K562 (cell line): ENCODE results near the gene SAMM50. TPM values are rescaled to one million over a fixed set of nuclear protein-coding genes. Genes with fewer than 3 reads are reported as not detected.
A peak's percentile ranks its signal among the peaks of the same experiment; 100 is the strongest.

Source experiments
- ATAC-seq: fragments of 200-7000 bp; cut with Tn5 transposase; 3 replicates; pipeline ENCODE4 v1.9.1; 2020; ENCODE audit warnings: moderate library complexity
- BruUV-seq: library from RNA; stranded (reverse); fragments of 400-500 nt; replicated peaks from 2 replicates; lab custom pipeline; 2021; lab: Mats Ljungman, UMichigan
- CTCF ChIA-PET: fragments of 300-600 bp; formaldehyde crosslinking; extraction: SDS; loops from one replicate; lab custom pipeline; 2021; ENCODE audit warnings: low intra/inter-chr PET ratio; lab: Yijun Ruan, JAX
- POLR2A ChIA-PET: fragments of 300-600, 350-650 bp; sonication (Branson Sonifier 250); formaldehyde crosslinking; extraction: SDS; loops from one replicate; lab custom pipeline; 2021; ENCODE audit warnings: antibody characterized with exemption, inconsistent platforms; lab: Yijun Ruan, JAX
- DNase-seq, 4 experiments: peaks; one replicate each; pipeline versions ENCODE4 v3.0.0 to v3.0.0-alpha.2; 2011 to 2018; ENCODE audit warnings: low spot score in 3 of 4, mixed read lengths in 3 of 4; ENCODE audit errors: extremely low read depth in 1 of 4
- FAIRE-seq: peaks from 2 replicates; lab custom pipeline; 2011; peaks lifted over from hg19 to GRCh38; lab: Jason Lieb, UNC
- H2AFZ ChIP-seq: 2 replicates; pipeline ENCODE4 v1.6.0; 2011; ENCODE audit warnings: low read depth, low read length, control low read depth, inconsistent platforms
- H3K27ac ChIP-seq: fragments of 200-600 bp; 3 replicates; pipeline ENCODE4 v1.8.0; 2011; ENCODE audit warnings: low read depth, mild to moderate bottlenecking, control low read depth, inconsistent platforms, low read length, moderate library complexity, mixed read lengths; ENCODE audit errors: extremely low read depth
- H3K27me3 ChIP-seq, 2 experiments: fragments of 300-600 bp in 1 of 2; 2 replicates in 1 of 2; 3 replicates in 1 of 2; pipeline versions ENCODE4 v1.6.0 to v1.8.0; 2011; ENCODE audit warnings: inconsistent platforms in 2 of 2, low read length in 2 of 2, mild to moderate bottlenecking in 1 of 2, mixed read lengths in 1 of 2, moderate library complexity in 1 of 2; ENCODE audit not compliant: control insufficient read depth in 2 of 2, insufficient read depth in 2 of 2
- H3K36me3 ChIP-seq: fragments of 300-600 bp; 3 replicates; pipeline ENCODE4 v1.8.0; 2011; ENCODE audit warnings: mild to moderate bottlenecking, low read length, inconsistent platforms; ENCODE audit not compliant: control insufficient read depth, insufficient read depth
- H3K4me1 ChIP-seq, 2 experiments: fragments of 200-600 bp in 1 of 2; replicated peaks in 1 of 2; 2 replicates in 1 of 2; 3 replicates in 1 of 2; pipeline versions ENCODE4 v1.5.1 to v1.8.0; 2011; ENCODE audit warnings: inconsistent platforms in 2 of 2, low read length in 2 of 2, mild to moderate bottlenecking in 1 of 2, mixed read lengths in 1 of 2, moderate library complexity in 1 of 2; ENCODE audit not compliant: control insufficient read depth in 2 of 2, insufficient read depth in 2 of 2
- H3K4me2 ChIP-seq: 2 replicates; pipeline ENCODE4 v1.6.1; 2011; ENCODE audit warnings: low read length, control low read depth, inconsistent platforms, mixed read lengths; ENCODE audit not compliant: insufficient read depth
- H3K4me3 ChIP-seq: fragments of 200-600 bp; sonication (generic), shearing (Covaris generic); 2 replicates; pipeline ENCODE4 v1.5.1; 2016; ENCODE audit warnings: control low read depth, inconsistent platforms
- H3K79me2 ChIP-seq: fragments of 200-600 bp; 3 replicates; pipeline ENCODE4 v1.8.0; 2011; ENCODE audit warnings: low read length, inconsistent platforms; ENCODE audit not compliant: control insufficient read depth, insufficient read depth
- H3K9ac ChIP-seq, 2 experiments: 2 replicates each; pipeline versions ENCODE4 v1.6.0 to v1.6.1; 2011; ENCODE audit warnings: low read depth in 2 of 2, low read length in 2 of 2, control low read depth in 1 of 2, inconsistent platforms in 1 of 2, mild to moderate bottlenecking in 1 of 2, mixed read lengths in 1 of 2; ENCODE audit not compliant: insufficient read depth in 1 of 2
- H3K9me1 ChIP-seq: one replicate; pipeline ENCODE4 v1.6.0; 2011; ENCODE audit warnings: inconsistent platforms, mild to moderate bottlenecking, low read length, moderate library complexity; ENCODE audit not compliant: control insufficient read depth, insufficient read depth
- H3K9me3 ChIP-seq: replicated peaks from 2 replicates; pipeline ENCODE4 v1.5.1; 2011; ENCODE audit warnings: low read depth, low read length, inconsistent platforms; ENCODE audit not compliant: control insufficient read depth, insufficient read depth
- H4K20me1 ChIP-seq: replicated peaks from 2 replicates; pipeline ENCODE4 v1.6.1; 2011; ENCODE audit warnings: low read length, inconsistent platforms, mixed read lengths; ENCODE audit not compliant: control insufficient read depth, insufficient read depth
- ATF1 ChIP-seq, 2 experiments: fragments of 450-650 bp in 1 of 2; IDR thresholded peaks; 2 replicates each; pipeline ENCODE4 v1.6.1; 2016; ENCODE audit warnings: missing compliant biosample characterization in 1 of 2, missing genetic modification characterization in 1 of 2
- CCNT2 ChIP-seq: IDR thresholded peaks from 2 replicates; pipeline ENCODE4 v1.6.1; 2011; ENCODE audit warnings: borderline replicate concordance, low read depth, mild to moderate bottlenecking, moderate library complexity, mixed read lengths, low read length; ENCODE audit not compliant: insufficient read length; ENCODE audit errors: extremely low read depth
- CEBPB ChIP-seq: fragments of 450-650 bp; IDR thresholded peaks from 2 replicates; pipeline ENCODE4 v1.6.1; 2016; ENCODE audit warnings: missing genetic modification characterization, missing compliant biosample characterization
- CREM ChIP-seq: IDR thresholded peaks from 2 replicates; pipeline ENCODE4 v1.6.1; 2014; ENCODE audit warnings: antibody characterized with exemption, low read depth
- CXXC5 ChIP-seq: fragments of 250-450 bp; sonication (Bioruptor Pico); IDR thresholded peaks from 2 replicates; pipeline ENCODE4 v1.8.0; 2022; ENCODE audit warnings: inconsistent platforms, mild to moderate bottlenecking, moderate library complexity
- GABPB1 ChIP-seq: sonication (generic); formaldehyde crosslinking; IDR thresholded peaks from 2 replicates; pipeline ENCODE4 v1.8.0; 2022; ENCODE audit warnings: mild to moderate bottlenecking, missing genetic modification reagents
- KDM2B ChIP-seq: fragments of 250-450 bp; sonication (Bioruptor Pico); IDR thresholded peaks from 2 replicates; pipeline ENCODE4 v1.8.0; 2021; ENCODE audit warnings: mild to moderate bottlenecking, moderate library complexity
- KLF16 ChIP-seq: IDR thresholded peaks from 2 replicates; pipeline ENCODE4 v1.6.1; 2016; ENCODE audit warnings: antibody characterized with exemption
- L3MBTL2 ChIP-seq: fragments of 450-650 bp; IDR thresholded peaks from 2 replicates; pipeline ENCODE4 v1.6.1; 2016; ENCODE audit warnings: mild to moderate bottlenecking, moderate library complexity
- MTA3 ChIP-seq: fragments of 450-650 bp; formaldehyde crosslinking; IDR thresholded peaks from 2 replicates; pipeline ENCODE4 v1.6.1; 2017; ENCODE audit warnings: mild to moderate bottlenecking, borderline replicate concordance
- NCOA6 ChIP-seq: fragments of 450-650 bp; IDR thresholded peaks from 2 replicates; pipeline ENCODE4 v1.6.1; 2017; ENCODE audit warnings: mild to moderate bottlenecking
- SMARCC2 ChIP-seq: fragments of 450-650 bp; IDR thresholded peaks from 2 replicates; pipeline ENCODE4 v1.6.1; 2017; ENCODE audit warnings: antibody characterized with exemption, moderate library complexity, mild to moderate bottlenecking, low read depth
- TRIM24 ChIP-seq, 2 experiments: fragments of 450-650 bp; IDR thresholded peaks; 2 replicates each; pipeline ENCODE4 v1.6.1; 2016
- WGBS: fragments of 100-300 bp; shearing (Covaris generic); methylation state at CpG from one replicate; pipeline ENCODE4 v1.1.6; 2016; ENCODE audit warnings: low coverage, mixed read lengths; ENCODE audit not compliant: insufficient coverage; ENCODE audit errors: missing lambda C conversion rate; 5-methylcytosine and 5-hydroxymethylcytosine counted together
- in situ Hi-C: fragments of 300-500 bp; cut with MboI; formaldehyde crosslinking; loops from 4 replicates; pipeline ENCODE4 v1.15.0; 2018; ENCODE audit warnings: inconsistent platforms, mixed read lengths
- intact Hi-C: fragments of 100-400 bp; cut with micrococcal nuclease; formaldehyde crosslinking; loops from 2 replicates; pipeline ENCODE4 v1.14.2; 2022
- polyA plus RNA-seq, 8 experiments: library from polyadenylated mRNA; depleted of rRNA in 4 of 8; stranded (reverse) in 5 of 8; unstranded in 3 of 8; fragments of >200 nt; fragmentation: Nextera tagmentation in 2 of 8; fragmentation: Illumina TruSeq in 1 of 8; extraction: Ambion mirVana in 2 of 8; extraction: Trizol in 1 of 8; gene quantifications; 2 replicates each; pipeline versions ENCODE4 v1.2.1 to v1.2.3, GENCODE V29; 2011 to 2014; ENCODE audit warnings: inconsistent platforms in 1 of 8, missing spikeins in 1 of 8
- total RNA-seq, 7 experiments: library from RNA; depleted of rRNA in 6 of 7; stranded (reverse); fragments of >200 nt in 6 of 7; fragmentation: Illumina TruSeq in 2 of 7; extraction: Trizol in 2 of 7; gene quantifications; 2 replicates each; pipeline versions ENCODE4 v1.2.1 to v1.2.3, GENCODE V29; 2011 to 2021; ENCODE audit warnings: low replicate concordance in 1 of 7
- TF ChIP-seq, protein P1 (sequence below): sonication (generic); formaldehyde crosslinking; IDR thresholded peaks from 2 replicates; pipeline ENCODE4 v1.8.0; 2022; ENCODE audit warnings: missing genetic modification reagents, mild to moderate bottlenecking, borderline replicate concordance
- TF ChIP-seq, protein P2 (sequence below): sonication (generic); formaldehyde crosslinking; IDR thresholded peaks from 2 replicates; pipeline ENCODE4 v1.8.0; 2022; ENCODE audit warnings: missing genetic modification reagents, mild to moderate bottlenecking, moderate library complexity, borderline replicate concordance

Gene SAMM50
- total and polyA plus RNA-seq, 9 of the 15 experiments (the other 6 are each of a cell fraction or from before 2014, with no cell fraction given), result 14.6 to 49.3 (median 38.1) TPM

DNA sequence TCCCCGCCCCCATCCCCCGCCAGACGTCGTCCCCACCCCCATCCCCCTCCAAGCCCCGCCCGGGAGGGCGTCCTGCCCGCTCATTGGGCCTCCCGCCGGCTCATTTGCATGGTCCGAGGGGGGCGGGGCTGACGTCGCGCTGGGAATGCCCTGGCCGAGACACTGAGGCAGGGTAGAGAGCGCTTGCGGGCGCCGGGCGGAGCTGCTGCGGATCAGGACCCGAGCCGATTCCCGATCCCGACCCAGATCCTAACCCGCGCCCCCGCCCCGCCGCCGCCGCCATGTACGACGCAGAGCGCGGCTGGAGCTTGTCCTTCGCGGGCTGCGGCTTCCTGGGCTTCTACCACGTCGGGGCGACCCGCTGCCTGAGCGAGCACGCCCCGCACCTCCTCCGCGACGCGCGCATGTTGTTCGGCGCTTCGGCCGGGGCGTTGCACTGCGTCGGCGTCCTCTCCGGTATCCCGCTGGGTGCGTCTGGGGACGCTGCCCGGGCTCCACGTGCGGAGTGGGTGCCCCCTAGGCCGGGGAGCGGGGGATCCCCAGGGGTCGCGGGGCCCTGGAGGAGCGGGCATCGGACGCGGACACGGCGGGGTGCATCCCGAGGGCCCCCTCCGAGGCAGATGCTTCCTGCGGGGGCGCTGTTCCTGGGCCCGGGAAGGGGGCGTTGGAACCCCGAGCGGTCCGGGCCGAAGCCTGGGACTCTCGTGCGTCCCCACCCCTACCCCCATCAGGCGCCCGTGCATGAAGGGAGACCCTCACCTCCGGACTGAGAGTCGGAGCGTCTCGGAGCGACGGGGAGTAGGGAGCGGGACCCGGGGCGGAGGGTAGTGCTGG lies 31.4 kb upstream of the SAMM50 start, which contains the start of gene PNPLA3 (continued):
- TF ChIP-seq ATF1 (CRISPR knock-in tag; IDR thresholded peaks at IDR 0.05), result no peak
- TF ChIP-seq ATF1 (tag; IDR thresholded peaks at IDR 0.05), result 0 out of 2 replicates have a peak, but pooled peaks have one; percentile 33
- peak in 1 of 2 experiments; percentile 45; a peak in 2 of 4 replicates for TF ChIP-seq TRIM24 (IDR thresholded peaks at IDR 0.05)
- TF ChIP-seq CREM, result no peak; the same call in 1 of the 2 replicates
- peak; percentile 38; the same call in 1 of the 2 replicates for TF ChIP-seq GABPB1 (CRISPR knock-in tag)
- TF ChIP-seq NCOA6, result peak; percentile 93
- TF ChIP-seq CXXC5, result peak; percentile 55
- TF ChIP-seq L3MBTL2, result peak; percentile 89
- no peak for TF ChIP-seq CEBPB
- TF ChIP-seq MTA3, result peak; percentile 34; the same call in 1 of the 2 replicates

DNA sequence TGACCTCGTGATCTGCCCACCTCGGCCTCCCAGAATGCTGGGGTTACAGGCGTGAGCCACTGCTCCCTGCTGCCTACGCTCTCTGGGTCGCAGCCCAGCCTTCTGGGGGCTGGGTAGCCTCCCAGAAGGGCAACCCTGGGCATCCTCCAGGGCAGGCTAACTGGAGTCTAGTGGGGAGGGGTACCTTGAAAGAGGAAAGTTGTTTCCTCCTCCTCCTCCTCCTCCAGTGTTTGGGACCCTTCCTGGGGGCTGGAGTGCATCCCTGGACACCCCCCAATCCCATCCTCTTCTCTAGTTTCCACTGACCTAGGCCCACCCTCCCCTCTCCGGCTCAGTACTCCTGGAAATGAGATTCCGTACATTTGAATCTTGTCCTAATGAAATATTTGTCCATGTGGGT lies 30.4 kb upstream of the SAMM50 start:
- no peak overlapping the region for H3K4me2 ChIP-seq
- ATAC-seq, result no peak
- H3K9me1 ChIP-seq, result no peaks in the 10 kb centered on the region
- ChIA-PET CTCF (no interaction called here), POLR2A (no interaction called here)
- peaks cover 6 to 19% of the 10 kb centered on the region in 2 experiments; a peak in 4 of 5 replicates for H3K27me3 ChIP-seq
- intact Hi-C loops, result no loop called here
- H3K79me2 ChIP-seq, result no peaks in the 10 kb centered on the region
- in situ Hi-C loops, result no loop called here
- peaks cover 2 to 9% of the 10 kb centered on the region in 2 experiments; a peak in 3 of 5 replicates for H3K4me1 ChIP-seq
- BruUV-seq, result no TSS peak
- no peak for FAIRE-seq
- no peak for DNase-seq
- H4K20me1 ChIP-seq, result no peaks in the 10 kb centered on the region
- H3K9me3 ChIP-seq, result no peaks in the 10 kb centered on the region
- H3K36me3 ChIP-seq, result no peaks in the 10 kb centered on the region
- no peak overlapping the region for H2AFZ ChIP-seq
- no peak overlapping the region for H3K9ac ChIP-seq
- no peak overlapping the region for H3K27ac ChIP-seq
- no peak overlapping the region for H3K4me3 ChIP-seq
- 49% methylated on average over 2 of the region's 7 CpGs for WGBS
- TF ChIP-seq, protein P1, sequence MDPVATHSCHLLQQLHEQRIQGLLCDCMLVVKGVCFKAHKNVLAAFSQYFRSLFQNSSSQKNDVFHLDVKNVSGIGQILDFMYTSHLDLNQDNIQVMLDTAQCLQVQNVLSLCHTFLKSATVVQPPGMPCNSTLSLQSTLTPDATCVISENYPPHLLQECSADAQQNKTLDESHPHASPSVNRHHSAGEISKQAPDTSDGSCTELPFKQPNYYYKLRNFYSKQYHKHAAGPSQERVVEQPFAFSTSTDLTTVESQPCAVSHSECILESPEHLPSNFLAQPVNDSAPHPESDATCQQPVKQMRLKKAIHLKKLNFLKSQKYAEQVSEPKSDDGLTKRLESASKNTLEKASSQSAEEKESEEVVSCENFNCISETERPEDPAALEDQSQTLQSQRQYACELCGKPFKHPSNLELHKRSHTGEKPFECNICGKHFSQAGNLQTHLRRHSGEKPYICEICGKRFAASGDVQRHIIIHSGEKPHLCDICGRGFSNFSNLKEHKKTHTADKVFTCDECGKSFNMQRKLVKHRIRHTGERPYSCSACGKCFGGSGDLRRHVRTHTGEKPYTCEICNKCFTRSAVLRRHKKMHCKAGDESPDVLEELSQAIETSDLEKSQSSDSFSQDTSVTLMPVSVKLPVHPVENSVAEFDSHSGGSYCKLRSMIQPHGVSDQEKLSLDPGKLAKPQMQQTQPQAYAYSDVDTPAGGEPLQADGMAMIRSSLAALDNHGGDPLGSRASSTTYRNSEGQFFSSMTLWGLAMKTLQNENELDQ, result no peak
- TF ChIP-seq, protein P2, sequence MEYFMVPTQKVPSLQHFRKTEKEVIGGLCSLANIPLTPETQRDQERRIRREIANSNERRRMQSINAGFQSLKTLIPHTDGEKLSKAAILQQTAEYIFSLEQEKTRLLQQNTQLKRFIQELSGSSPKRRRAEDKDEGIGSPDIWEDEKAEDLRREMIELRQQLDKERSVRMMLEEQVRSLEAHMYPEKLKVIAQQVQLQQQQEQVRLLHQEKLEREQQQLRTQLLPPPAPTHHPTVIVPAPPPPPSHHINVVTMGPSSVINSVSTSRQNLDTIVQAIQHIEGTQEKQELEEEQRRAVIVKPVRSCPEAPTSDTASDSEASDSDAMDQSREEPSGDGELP (CRISPR knock-in tag), result no peak
- TF ChIP-seq SMARCC2 (no peak), KDM2B (CRISPR knock-in tag) (no peak), KLF16 (no peak), CCNT2 (no peak)
